ENCODE results near the gene C18orf63.

- TF ChIP-seq POLR2AphosphoS5 (IDR thresholded peaks at IDR 0.05; ENCODE audit: borderline replicate concordance, low read depth, low read length), result no peak
- no peak for TF ChIP-seq EZH2 (IDR thresholded peaks at IDR 0.05)
- no peak for TF ChIP-seq FOXP2 (optimal IDR thresholded peaks at IDR 0.05; ENCODE audit: control extremely low read depth, extremely low read length, insufficient read depth)
These were observed 21.0 kb downstream of the C18orf63 start for GRCh38 chr18:74336656-74337055.

All from SK-N-MC (cell line).